K562 (cell line): Measurements from ENCODE around the gene PRC1. TPM values are rescaled to one million over a fixed set of nuclear protein-coding genes. Genes with fewer than 3 reads are reported as not detected.

Source experiments
- BRD4 ChIP-seq: fragments of 200-600 bp; sonication (generic); IDR thresholded peaks from 2 replicates; pipeline ENCODE4 v1.6.1; 2017; ENCODE audit warnings: inconsistent platforms
- CBFA2T2 ChIP-seq: fragments of 450-650 bp; conservative IDR thresholded peaks from 2 replicates; pipeline ENCODE4 v1.6.1; 2017; ENCODE audit warnings: mild to moderate bottlenecking
- CBFA2T3 ChIP-seq: fragments of 450-650 bp; IDR thresholded peaks from 2 replicates; pipeline ENCODE4 v1.6.1; 2017
- CBX5 ChIP-seq: IDR thresholded peaks from 2 replicates; pipeline ENCODE4 v1.6.1; 2014; ENCODE audit warnings: low read depth, borderline replicate concordance
- DIDO1 ChIP-seq: fragments of 450-650 bp; IDR thresholded peaks from 2 replicates; pipeline ENCODE4 v1.6.1; 2016; ENCODE audit warnings: low read depth, missing biosample characterization, missing genetic modification characterization
- DPF2 ChIP-seq: fragments of 450-650 bp; IDR thresholded peaks from 2 replicates; pipeline ENCODE4 v1.6.1; 2016
- HDAC8 ChIP-seq: fragments of 450-650 bp; IDR thresholded peaks from 2 replicates; pipeline ENCODE4 v1.6.1; 2016; ENCODE audit warnings: mild to moderate bottlenecking, missing genetic modification characterization, moderate library complexity, missing compliant biosample characterization
- HIVEP1 ChIP-seq: fragments of 250-450 bp; sonication (Bioruptor Pico); IDR thresholded peaks from 2 replicates; pipeline ENCODE4 v1.4.0; 2020; ENCODE audit warnings: mild to moderate bottlenecking
- KDM1A ChIP-seq, 2 experiments: fragments of 450-650 bp; IDR thresholded peaks; 2 replicates each; pipeline ENCODE4 v1.6.1; 2016; ENCODE audit warnings: mild to moderate bottlenecking in 2 of 2
- ZBTB33 ChIP-seq: sonication (generic); formaldehyde crosslinking; IDR thresholded peaks from 2 replicates; pipeline ENCODE4 v1.8.1; 2023; ENCODE audit warnings: mild to moderate bottlenecking, missing genetic modification reagents
- ZNF121 ChIP-seq: sonication (generic); formaldehyde crosslinking; conservative IDR thresholded peaks from 2 replicates; pipeline ENCODE4 v1.8.0; 2022; ENCODE audit warnings: missing genetic modification reagents
- ZNF24 ChIP-seq: fragments of 450-650 bp; IDR thresholded peaks from 2 replicates; pipeline ENCODE4 v1.6.1; 2016
- ZNF384 ChIP-seq: IDR thresholded peaks from 2 replicates; pipeline ENCODE4 v1.6.1; 2012; ENCODE audit warnings: low read depth, low read length, improper control_type of control experiment
- polyA plus RNA-seq, 8 experiments: library from polyadenylated mRNA; depleted of rRNA in 4 of 8; stranded (reverse) in 5 of 8; unstranded in 3 of 8; fragments of >200 nt; fragmentation: Nextera tagmentation in 2 of 8; fragmentation: Illumina TruSeq in 1 of 8; extraction: Ambion mirVana in 2 of 8; extraction: Trizol in 1 of 8; gene quantifications; 2 replicates each; pipeline versions ENCODE4 v1.2.1 to v1.2.3, GENCODE V29; 2011 to 2014; ENCODE audit warnings: inconsistent platforms in 1 of 8, missing spikeins in 1 of 8
- total RNA-seq, 7 experiments: library from RNA; depleted of rRNA in 6 of 7; stranded (reverse); fragments of >200 nt in 6 of 7; fragmentation: Illumina TruSeq in 2 of 7; extraction: Trizol in 2 of 7; gene quantifications; 2 replicates each; pipeline versions ENCODE4 v1.2.1 to v1.2.3, GENCODE V29; 2011 to 2021; ENCODE audit warnings: low replicate concordance in 1 of 7
- TF ChIP-seq, protein P1 (sequence below), 2 experiments: fragments of 450-650 bp in 1 of 2; sonication (generic) in 1 of 2; formaldehyde crosslinking in 1 of 2; IDR thresholded peaks; 2 replicates each; pipeline versions ENCODE4 v1.7.1 to v1.9.0; 2016 to 2022; ENCODE audit warnings: inconsistent platforms in 1 of 2, mild to moderate bottlenecking in 1 of 2, missing genetic modification reagents in 1 of 2

Gene PRC1
- total and polyA plus RNA-seq, 9 of the 15 experiments (the other 6 are each of a cell fraction or from before 2014, with no cell fraction given), result 156 to 391 (median 240) TPM

- TF ChIP-seq, protein P1, sequence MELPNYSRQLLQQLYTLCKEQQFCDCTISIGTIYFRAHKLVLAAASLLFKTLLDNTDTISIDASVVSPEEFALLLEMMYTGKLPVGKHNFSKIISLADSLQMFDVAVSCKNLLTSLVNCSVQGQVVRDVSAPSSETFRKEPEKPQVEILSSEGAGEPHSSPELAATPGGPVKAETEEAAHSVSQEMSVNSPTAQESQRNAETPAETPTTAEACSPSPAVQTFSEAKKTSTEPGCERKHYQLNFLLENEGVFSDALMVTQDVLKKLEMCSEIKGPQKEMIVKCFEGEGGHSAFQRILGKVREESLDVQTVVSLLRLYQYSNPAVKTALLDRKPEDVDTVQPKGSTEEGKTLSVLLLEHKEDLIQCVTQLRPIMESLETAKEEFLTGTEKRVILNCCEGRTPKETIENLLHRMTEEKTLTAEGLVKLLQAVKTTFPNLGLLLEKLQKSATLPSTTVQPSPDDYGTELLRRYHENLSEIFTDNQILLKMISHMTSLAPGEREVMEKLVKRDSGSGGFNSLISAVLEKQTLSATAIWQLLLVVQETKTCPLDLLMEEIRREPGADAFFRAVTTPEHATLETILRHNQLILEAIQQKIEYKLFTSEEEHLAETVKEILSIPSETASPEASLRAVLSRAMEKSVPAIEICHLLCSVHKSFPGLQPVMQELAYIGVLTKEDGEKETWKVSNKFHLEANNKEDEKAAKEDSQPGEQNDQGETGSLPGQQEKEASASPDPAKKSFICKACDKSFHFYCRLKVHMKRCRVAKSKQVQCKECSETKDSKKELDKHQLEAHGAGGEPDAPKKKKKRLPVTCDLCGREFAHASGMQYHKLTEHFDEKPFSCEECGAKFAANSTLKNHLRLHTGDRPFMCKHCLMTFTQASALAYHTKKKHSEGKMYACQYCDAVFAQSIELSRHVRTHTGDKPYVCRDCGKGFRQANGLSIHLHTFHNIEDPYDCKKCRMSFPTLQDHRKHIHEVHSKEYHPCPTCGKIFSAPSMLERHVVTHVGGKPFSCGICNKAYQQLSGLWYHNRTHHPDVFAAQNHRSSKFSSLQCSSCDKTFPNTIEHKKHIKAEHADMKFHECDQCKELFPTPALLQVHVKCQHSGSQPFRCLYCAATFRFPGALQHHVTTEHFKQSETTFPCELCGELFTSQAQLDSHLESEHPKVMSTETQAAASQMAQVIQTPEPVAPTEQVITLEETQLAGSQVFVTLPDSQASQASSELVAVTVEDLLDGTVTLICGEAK (IDR thresholded peaks at IDR 0.05), result 0 out of 2 replicates have a peak, but pooled peaks have one; percentile 28
- TF ChIP-seq, protein P1 (CRISPR knock-in tag; IDR thresholded peaks at IDR 0.05), result no peak
- TF ChIP-seq KDM1A (IDR thresholded peaks at IDR 0.05), result peak in 1 of 2 experiments; percentile 55; a peak in 1 of 4 replicates
- no peak for TF ChIP-seq HIVEP1 (CRISPR knock-in tag)
- TF ChIP-seq CBX5, result no peak
- TF ChIP-seq DPF2, result peak; percentile 19; the same call in 1 of the 2 replicates
- TF ChIP-seq CBFA2T3, result 0 out of 2 replicates have a peak, but pooled peaks have one; percentile 45
- peak; percentile 59; the same call in 1 of the 2 replicates for TF ChIP-seq ZNF384
- TF ChIP-seq CBFA2T2, result peak; percentile 34; the same call in 1 of the 2 replicates
- TF ChIP-seq BRD4, result no peak
- TF ChIP-seq DIDO1 (tag), result no peak
- no peak for TF ChIP-seq HDAC8 (tag)
- no peak for TF ChIP-seq ZNF24
- TF ChIP-seq ZNF121 (CRISPR knock-in tag), result peak; percentile 88
- TF ChIP-seq ZBTB33 (CRISPR knock-in tag), result peak; percentile 98
Observed at GRCh38 chr15:91023720-91024119, 29.4 kb upstream of the PRC1 start (continued).
